ENCODE results near the gene GPS2.
"Not testable (repeated sequence)": the region's sequence is repeated elsewhere in the genome, so short reads cannot be mapped to it uniquely, and the experiment has no call there.

GPS2 gene

GRCh38 chr17:7348478-7349242 lies 33.5 kb upstream of the GPS2 start:
- H3K4me3 ChIP-seq (ENCODE audit: low read length): no peak overlapping the region
- TF ChIP-seq, protein P1, sequence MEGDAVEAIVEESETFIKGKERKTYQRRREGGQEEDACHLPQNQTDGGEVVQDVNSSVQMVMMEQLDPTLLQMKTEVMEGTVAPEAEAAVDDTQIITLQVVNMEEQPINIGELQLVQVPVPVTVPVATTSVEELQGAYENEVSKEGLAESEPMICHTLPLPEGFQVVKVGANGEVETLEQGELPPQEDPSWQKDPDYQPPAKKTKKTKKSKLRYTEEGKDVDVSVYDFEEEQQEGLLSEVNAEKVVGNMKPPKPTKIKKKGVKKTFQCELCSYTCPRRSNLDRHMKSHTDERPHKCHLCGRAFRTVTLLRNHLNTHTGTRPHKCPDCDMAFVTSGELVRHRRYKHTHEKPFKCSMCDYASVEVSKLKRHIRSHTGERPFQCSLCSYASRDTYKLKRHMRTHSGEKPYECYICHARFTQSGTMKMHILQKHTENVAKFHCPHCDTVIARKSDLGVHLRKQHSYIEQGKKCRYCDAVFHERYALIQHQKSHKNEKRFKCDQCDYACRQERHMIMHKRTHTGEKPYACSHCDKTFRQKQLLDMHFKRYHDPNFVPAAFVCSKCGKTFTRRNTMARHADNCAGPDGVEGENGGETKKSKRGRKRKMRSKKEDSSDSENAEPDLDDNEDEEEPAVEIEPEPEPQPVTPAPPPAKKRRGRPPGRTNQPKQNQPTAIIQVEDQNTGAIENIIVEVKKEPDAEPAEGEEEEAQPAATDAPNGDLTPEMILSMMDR (IDR thresholded peaks at IDR 0.05; ENCODE audit: insufficient read depth, low read depth, low read length, missing control alignments): no peak
- DNase-seq (ENCODE audit: low read depth): peak; percentile 41

DNA sequence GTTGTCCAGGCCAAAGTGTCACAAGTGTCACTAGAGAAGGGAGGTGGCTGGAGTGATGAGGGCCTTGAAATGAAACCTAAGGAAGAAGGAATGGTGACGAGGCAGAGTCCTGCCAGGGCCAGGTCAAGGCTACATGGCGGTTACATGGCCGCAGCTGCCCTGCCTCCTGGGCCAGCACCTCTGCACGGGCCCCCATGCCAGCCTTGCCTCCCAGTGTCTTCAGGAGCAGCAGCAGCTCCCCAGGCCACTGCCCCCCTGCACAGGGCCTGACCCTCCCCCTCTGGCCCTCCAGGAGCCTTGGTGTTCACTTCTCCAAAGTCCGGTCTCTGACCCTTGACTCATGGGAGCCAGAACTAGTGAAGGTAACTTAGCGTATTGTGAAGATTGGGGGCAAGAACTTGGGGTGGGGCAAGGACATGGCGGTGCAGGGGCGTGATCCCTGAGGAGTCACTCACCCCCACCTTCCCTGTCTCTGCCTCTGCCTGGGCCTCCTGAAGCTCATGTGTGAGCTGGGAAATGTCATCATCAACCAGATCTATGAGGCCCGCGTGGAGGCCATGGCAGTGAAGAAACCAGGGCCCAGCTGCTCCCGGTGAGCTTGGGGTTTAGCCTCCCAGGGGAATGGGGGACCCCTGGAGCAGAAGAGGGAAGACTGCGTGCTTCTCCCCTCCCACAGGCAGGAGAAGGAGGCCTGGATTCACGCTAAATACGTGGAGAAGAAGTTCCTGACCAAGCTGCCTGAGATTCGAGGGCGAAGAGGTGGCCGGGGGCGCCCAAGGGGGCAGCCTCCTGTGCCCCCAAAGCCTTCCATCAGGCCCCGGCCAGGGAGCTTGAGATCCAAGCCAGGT lies 32.7 kb upstream of the GPS2 start:
- TF ChIP-seq, protein P1 (IDR thresholded peaks at IDR 0.05; ENCODE audit: insufficient read depth, low read depth, low read length, missing control alignments): no peak
- no peak for DNase-seq (ENCODE audit: low read depth)
- no peak overlapping the region for H3K4me3 ChIP-seq (ENCODE audit: low read length)

DNA sequence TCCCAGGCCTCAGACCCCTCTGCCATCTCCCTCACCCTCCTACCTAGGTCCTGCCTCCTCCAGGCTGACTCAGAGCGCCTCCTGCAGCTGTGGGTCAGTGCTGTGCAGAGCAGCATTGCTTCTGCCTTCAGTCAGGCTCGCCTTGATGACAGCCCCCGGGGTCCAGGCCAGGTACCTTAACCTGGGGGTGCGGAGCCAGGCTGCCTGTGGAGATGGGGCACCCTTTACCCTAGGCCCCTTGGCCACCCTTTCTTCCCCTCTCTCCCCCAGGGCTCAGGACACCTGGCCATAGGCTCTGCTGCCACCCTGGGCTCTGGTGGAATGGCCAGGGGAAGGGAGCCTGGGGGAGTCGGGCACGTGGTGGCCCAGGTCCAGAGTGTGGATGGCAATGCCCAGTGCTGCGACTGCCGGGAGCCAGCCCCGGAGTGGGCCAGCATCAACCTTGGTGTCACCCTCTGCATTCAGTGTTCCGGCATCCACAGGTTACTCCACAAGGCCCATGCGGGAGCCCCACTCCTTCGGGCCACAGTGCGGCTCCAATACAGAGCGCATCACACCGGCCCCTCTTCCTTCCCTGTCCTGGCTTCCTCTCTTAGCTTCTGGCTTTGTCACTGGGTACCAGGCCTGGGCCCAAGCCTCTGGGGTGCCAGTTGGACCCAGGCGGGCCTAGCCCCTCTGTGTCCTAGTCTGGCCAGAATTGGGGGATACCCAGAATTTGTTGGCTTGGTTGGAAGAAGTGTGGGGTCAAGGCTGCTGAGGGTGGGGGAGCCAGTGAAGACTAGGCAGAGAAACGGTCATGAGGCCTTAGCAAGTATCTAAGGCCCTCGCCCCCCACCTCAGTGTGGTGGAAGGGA lies 31.8 kb upstream of the GPS2 start:
- TF ChIP-seq, protein P1 (IDR thresholded peaks at IDR 0.05; ENCODE audit: insufficient read depth, low read depth, low read length, missing control alignments): no peak
- H3K4me3 ChIP-seq (ENCODE audit: low read length): no peak overlapping the region
- no peak for DNase-seq (ENCODE audit: low read depth)

DNA sequence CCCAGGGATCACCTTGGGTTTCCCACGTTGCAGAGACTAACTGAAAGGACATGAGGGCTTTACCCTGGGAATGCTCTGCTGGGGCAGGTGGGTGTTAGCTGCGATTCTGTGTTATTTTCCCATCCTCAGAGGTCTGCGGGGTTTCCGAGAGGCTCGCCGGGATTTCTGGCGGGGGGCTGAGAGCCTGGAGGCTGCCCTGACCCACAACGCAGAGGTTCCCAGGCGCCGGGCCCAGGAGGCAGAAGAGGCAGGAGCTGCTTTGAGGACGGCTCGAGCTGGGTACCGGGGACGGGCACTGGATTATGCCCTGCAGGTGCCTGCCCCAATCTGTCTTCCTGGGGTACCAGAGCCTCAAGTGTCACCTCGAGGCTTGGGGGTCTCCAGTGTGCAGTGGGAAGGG lies 28.1 kb upstream of the GPS2 start:
- TF ChIP-seq, protein P1 (IDR thresholded peaks at IDR 0.05; ENCODE audit: insufficient read depth, low read depth, low read length, missing control alignments): no peak
- H3K4me3 ChIP-seq (ENCODE audit: low read length): no peak overlapping the region
- no peak for DNase-seq (ENCODE audit: low read depth)

DNA sequence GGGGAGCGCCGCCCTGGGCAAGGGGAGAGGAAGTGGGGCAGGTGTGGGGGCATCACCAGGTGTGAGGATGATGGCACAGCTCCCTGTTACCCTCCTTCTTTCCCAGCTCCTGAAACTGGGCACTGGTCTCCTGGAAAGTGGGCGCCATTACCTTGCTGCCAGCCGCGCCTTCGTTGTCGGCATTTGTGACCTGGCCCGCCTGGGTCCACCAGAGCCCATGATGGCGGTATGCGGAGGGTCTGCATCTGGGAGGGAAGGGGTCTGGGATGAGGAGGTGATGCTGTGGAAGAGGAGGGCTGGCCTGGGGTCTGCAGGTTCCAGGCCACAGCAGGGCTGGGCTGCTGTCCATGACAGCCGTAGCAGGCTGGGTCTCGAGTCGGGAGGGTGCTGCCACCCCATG lies 26.7 kb upstream of the GPS2 start:
- no peak for DNase-seq (ENCODE audit: low read depth)
- TF ChIP-seq, protein P1 (IDR thresholded peaks at IDR 0.05; ENCODE audit: insufficient read depth, low read depth, low read length, missing control alignments): no peak
- no peak overlapping the region for H3K4me3 ChIP-seq (ENCODE audit: low read length)

DNA sequence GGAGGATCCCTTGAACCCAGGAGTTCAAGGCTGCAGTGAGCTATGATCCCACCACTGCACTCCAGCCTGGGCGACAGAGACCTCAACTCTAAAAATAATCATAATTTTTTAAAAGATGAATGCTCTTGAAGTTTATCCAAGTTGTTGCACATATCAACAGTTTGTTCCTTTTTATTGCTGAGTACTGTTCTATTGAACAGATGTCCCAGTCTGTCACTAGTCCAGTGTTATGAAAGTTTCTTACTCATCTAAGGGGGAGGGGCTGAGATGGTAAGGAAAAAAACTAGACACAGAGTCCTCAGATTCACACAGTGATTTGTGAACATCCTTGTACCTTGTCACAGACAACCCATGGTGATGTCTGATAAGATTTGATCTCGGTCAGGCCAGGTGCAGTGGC lies 25.0 kb upstream of the GPS2 start:
- TF ChIP-seq, protein P1 (IDR thresholded peaks at IDR 0.05; ENCODE audit: insufficient read depth, low read depth, low read length, missing control alignments): no peak
- no peak overlapping the region for H3K4me3 ChIP-seq (ENCODE audit: low read length)
- peak; percentile 33 for DNase-seq (ENCODE audit: low read depth)

DNA sequence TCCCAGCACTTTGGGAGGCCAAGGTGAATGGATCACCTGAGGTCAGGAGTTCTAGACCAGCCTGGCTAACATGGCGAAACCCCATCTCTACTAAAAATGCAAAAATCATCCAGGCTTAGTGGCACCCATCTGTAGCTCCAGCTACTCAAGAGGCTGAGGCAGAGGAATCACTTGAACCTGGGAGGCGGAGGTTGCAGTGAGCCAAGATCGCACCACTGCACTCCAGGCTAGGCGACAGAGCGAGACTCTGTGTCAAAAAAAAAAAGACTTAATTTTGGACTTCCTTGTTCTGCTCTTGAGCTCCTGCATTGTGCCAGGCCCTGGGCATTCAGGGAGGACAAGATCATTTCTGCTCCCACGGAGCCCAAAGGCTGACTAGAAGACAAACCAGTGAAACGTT lies 22.4 kb upstream of the GPS2 start:
- DNase-seq (ENCODE audit: low read depth); H3K4me3 ChIP-seq (ENCODE audit: low read length): not testable (repeated sequence)
